Pancreas (tissue), 10 donors: ENCODE data around the gene ACOT8. TPM values are rescaled to one million over a fixed set of nuclear protein-coding genes. Genes with fewer than 3 reads are reported as not detected.

ENCODE experiments used
- ATAC-seq, 4 donors: fragments of 200-7000 bp; cut with Tn5 transposase; one replicate each; pipeline versions ENCODE4 v1.8.0 to v1.9.1; 2020; ENCODE audit warnings: mild to moderate bottlenecking in 4 of 4, moderate library complexity in 4 of 4
- DNase-seq, 6 donors: peaks; one replicate each; pipeline ENCODE4 v3.0.0-alpha.2; 2020
- FAIRE-seq: peaks from 2 replicates; lab custom pipeline; 2012; peaks lifted over from hg19 to GRCh38; lab: Jason Lieb, UNC
- H3K27ac ChIP-seq, 4 donors: fragments of 200-600 bp; sonication (generic); 1 replicate in 3 of 4; 2 replicates in 1 of 4; pipeline versions ENCODE4 v1.5.0 to v1.8.0; 2020
- H3K27me3 ChIP-seq, 4 donors: fragments of 200-600 bp; one replicate each; pipeline ENCODE4 v1.8.0; 2021
- H3K36me3 ChIP-seq, 3 donors: fragments of 200-600 bp; sonication (generic) in 1 of 3; one replicate each; pipeline versions ENCODE4 v1.5.0 to v1.8.0; 2020 to 2021
- H3K4me1 ChIP-seq, 3 donors: fragments of 200-600 bp; one replicate each; pipeline ENCODE4 v1.8.0; 2021
- H3K4me3 ChIP-seq, 4 donors: fragments of 200-600 bp; sonication (generic) in 2 of 4; one replicate each; pipeline versions ENCODE4 v1.5.0 to v1.8.0; 2020 to 2021
- H3K9me3 ChIP-seq, 4 donors: fragments of 200-600 bp; one replicate each; pipeline ENCODE4 v1.8.0; 2021
- WGBS, 2 donors: extraction: QIAGEN DNeasy Blood & Tissue Kit; methylation state at CpG; one replicate each; pipeline ENCODE4 v1.1.7; 2013; 5-methylcytosine and 5-hydroxymethylcytosine counted together
- intact Hi-C, 3 donors: fragments of 100-400 bp; cut with DNase I; formaldehyde crosslinking; loops; one replicate each; pipeline versions ENCODE4 v1.11.1 to v1.14.2; 2022
- polyA plus RNA-seq, 2 donors: library from polyadenylated mRNA; stranded (reverse); fragments of 200-250 nt; gene quantifications; one replicate each; pipeline ENCODE4 v1.2.3, GENCODE V29; 2013
- total RNA-seq, 6 donors: library from RNA; stranded (reverse); fragmentation: NEBNext Ultra II Directional in 4 of 6; extraction: Animal tissue kit (Norgen Biotek cat#: 25700) in 4 of 6; gene quantifications; one replicate each; pipeline versions ENCODE4 v1.2.1 to v1.2.4, GENCODE V29; 2021 to 2023
- TF ChIP-seq, protein P1 (sequence below), 4 donors: fragments of 200-600 bp; sonication (generic) in 3 of 4; IDR thresholded peaks; one replicate each; pipeline versions ENCODE4 v1.5.0 to v1.8.0; 2021; ENCODE audit warnings: antibody characterized with exemption in 4 of 4
- donor health status: healthy with polysubstance abuse.
- donor health status: DM: no; HTN: no; CAD: no; lungs with moderate emphysema.
- donor health status: DM: no; HTN: no; CAD: no.
- donor health status: control.
- donor health status: control.
- donor health status: Bipolar disorder and iron deficiency.
- donor health status: DM: yes; HTN: yes; CAD: no.
- donor health status: DM: no; HTN: no; CAD: no.
- donor health status: DM: no; HTN: no; CAD: no.
- donor health status: DM: yes; HTN: yes; CAD: no.

Gene ACOT8
- total and polyA plus RNA-seq, 8 donors: 7.0 to 21.2 (median 10.2) TPM

DNA sequence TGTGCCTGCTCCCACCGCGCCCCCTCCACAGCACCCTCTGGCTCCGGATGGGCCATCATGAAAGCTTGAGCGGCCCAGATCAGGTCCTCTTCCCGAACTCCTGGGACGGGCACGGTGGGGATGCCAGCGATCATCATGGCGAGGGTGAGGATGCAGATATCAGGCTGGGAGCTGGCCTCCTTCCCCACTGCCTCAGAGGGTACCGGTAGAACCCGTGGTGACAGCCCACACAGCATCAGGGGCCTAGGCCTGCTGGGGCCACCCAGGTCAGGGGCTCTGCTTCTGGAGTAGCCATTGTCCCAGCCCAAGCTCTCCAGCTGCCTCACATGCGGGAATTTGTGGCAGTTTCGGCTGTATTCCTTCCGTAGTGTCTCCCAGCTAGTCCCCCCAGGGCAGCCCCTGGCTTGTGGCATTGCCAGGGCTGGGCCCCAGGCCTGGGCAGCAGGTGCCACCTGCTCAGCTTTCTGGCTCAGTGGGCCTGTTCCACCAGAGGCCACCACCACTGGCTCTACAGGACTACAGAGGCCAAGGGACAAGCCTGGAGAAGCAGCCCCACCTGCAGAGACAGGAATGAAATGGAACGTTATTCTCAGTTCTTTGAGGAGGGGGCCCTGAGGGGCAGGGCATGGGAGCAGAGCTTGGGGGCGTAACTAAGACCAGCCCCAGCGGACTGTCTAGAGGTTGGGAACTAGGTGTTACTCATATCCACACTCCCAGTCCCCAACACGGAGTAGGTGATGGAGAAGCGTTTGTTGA lies 29.6 kb upstream of the ACOT8 start:
- H3K27me3 ChIP-seq: no peaks in the 10 kb centered on the region
- H3K4me3 ChIP-seq: no peak overlapping the region
- peaks cover 1 to 3% (median 1%) of the 10 kb centered on the region in 3 donors for H3K4me1 ChIP-seq
- DNase-seq (no peak), FAIRE-seq (no peak), ATAC-seq (no peak)
- H3K27ac ChIP-seq: no peak overlapping the region
- intact Hi-C loops: loop anchor here in 1 of 3 donors (5.0 kb wide), 1 partner anchor 81 kb away; no protein-coding TSS in a partner anchor
- TF ChIP-seq, protein P1, sequence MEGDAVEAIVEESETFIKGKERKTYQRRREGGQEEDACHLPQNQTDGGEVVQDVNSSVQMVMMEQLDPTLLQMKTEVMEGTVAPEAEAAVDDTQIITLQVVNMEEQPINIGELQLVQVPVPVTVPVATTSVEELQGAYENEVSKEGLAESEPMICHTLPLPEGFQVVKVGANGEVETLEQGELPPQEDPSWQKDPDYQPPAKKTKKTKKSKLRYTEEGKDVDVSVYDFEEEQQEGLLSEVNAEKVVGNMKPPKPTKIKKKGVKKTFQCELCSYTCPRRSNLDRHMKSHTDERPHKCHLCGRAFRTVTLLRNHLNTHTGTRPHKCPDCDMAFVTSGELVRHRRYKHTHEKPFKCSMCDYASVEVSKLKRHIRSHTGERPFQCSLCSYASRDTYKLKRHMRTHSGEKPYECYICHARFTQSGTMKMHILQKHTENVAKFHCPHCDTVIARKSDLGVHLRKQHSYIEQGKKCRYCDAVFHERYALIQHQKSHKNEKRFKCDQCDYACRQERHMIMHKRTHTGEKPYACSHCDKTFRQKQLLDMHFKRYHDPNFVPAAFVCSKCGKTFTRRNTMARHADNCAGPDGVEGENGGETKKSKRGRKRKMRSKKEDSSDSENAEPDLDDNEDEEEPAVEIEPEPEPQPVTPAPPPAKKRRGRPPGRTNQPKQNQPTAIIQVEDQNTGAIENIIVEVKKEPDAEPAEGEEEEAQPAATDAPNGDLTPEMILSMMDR (IDR thresholded peaks at IDR 0.05): no peak
- no peaks in the 10 kb centered on the region for H3K9me3 ChIP-seq
- peaks cover 0 to 8% (median 6%) of the 10 kb centered on the region in 3 donors for H3K36me3 ChIP-seq
- 89 to 93% methylated on average over 18 to 19 of the region's 19 CpGs for WGBS, 2 donors

DNA sequence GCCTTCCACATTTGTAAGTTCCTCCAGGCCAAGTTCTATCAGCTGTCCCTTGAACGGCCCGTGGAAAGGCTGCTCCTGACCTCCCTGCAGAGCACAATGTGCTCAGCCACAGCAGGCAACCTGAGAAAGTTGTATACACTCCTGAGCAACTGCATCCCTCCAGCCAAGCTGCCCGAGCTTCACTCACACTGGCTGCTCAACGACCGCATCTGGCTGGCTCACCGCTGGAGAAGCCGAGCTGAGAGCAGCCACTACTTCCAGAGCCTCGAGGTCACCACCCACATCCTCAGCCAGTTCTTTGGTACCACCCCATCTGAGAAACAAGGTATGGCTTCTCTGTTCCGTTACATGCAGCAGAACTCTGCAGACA lies 25.9 kb upstream of the ACOT8 start:
- Histone ChIP-seq H3K9me3 (no peaks in the 10 kb centered on the region), H3K36me3 (peaks cover 0 to 13% (median 6%) of the 10 kb centered on the region in 3 donors), H3K4me3 (no peak overlapping the region), H3K27me3 (no peaks in the 10 kb centered on the region), H3K4me1 (peaks cover 3 to 9% (median 4%) of the 10 kb centered on the region in 3 donors), H3K27ac (no peak overlapping the region)
- ATAC-seq (no peak), DNase-seq (no peak), FAIRE-seq (no peak)
- WGBS, 2 donors: 71 to 84% methylated on average over 9 of the region's 9 CpGs
- TF ChIP-seq, protein P1 (IDR thresholded peaks at IDR 0.05): no peak
- intact Hi-C loops: no loop called here

DNA sequence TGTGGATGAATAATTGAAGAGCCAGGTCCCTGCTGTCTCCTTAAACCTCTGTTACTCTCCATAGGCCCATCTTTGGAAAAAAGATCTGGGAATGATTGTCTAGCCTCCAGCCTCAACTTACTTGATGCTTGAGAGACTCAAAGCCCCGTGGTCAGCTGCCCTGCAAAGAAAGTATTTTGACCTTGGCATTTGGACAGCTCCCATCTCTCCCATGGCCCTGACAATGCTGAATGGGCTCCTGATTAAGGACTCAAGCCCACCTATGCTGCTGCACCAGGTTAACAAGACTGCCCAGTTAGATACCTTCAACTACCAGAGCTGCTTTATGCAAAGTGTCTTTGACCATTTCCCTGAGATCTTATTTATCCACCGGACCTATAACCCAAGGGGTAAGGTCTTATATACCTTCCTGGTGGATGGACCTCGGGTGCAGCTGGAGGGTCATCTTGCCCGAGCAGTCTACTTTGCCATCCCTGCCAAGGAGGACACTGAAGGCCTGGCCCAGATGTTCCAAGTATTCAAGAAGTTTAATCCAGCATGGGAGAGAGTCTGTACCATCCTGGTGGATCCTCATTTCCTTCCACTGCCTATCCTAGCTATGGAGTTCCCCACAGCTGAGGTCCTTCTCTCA lies 25.4 kb upstream of the ACOT8 start:
- FAIRE-seq (no peak), ATAC-seq (no peak), DNase-seq (no peak)
- Histone ChIP-seq H3K4me3 (no peak overlapping the region), H3K27me3 (no peaks in the 10 kb centered on the region), H3K9me3 (no peaks in the 10 kb centered on the region), H3K27ac (no peak overlapping the region), H3K36me3 (peaks cover 0 to 18% (median 6%) of the 10 kb centered on the region in 3 donors), H3K4me1 (peaks cover 3 to 9% (median 4%) of the 10 kb centered on the region in 3 donors)
- TF ChIP-seq, protein P1 (IDR thresholded peaks at IDR 0.05): no peak
- intact Hi-C loops: no loop called here
- 68 to 69% methylated on average over 4 of the region's 4 CpGs for WGBS, 2 donors

DNA sequence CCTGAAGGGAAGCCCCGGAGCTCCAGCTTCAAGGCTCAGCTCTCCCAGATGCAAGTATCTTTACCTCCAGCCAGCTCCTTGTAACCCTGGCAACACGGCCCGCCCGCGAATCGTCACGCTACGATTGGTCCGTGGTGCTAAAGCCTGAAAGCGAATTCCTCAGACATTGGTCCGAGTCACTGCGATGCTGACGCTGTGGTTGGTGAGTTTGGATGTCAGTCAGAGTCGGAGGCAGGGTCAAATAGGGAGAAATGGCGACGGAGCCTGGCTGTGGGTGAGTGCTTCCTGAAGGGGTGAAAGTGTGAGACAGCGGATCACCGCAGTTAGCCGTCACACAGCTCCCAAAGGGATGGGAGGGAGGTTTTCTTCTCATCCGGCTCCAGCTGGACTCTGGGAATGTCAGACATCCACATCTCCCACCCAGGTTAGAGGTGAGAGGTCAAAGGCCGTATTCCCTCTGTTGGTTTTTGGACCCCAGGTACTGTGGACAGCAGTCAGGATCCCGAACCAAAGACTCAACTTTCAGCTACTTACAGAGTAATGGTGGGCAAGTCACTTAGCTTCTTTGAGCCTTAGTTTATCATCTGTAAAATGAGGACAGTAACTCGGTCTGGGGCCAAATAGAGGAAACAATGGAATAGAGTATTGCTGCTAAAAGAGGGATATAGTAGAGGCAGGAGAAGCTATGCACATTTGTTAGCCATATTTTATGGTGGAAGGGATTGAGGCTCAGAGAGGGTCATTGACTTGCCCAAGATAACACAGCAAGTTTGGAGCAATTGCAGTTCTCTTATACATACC lies 24.0 kb upstream of the ACOT8 start, which contains the start of gene ZSWIM1:
TSS of gene ZSWIM1 (plus strand) at position 240 of the 801 bp plus-strand sequence. CDS start 1,366 bp downstream, outside the sequence.
- intact Hi-C loops: no loop called here
- Histone ChIP-seq H3K27me3 (no peaks in the 10 kb centered on the region), H3K9me3 (no peaks in the 10 kb centered on the region), H3K4me1 (peaks cover 3 to 9% (median 4%) of the 10 kb centered on the region in 3 donors), H3K36me3 (peaks cover 0 to 24% (median 6%) of the 10 kb centered on the region in 3 donors), H3K4me3 (peak within 1 kb of the TSS; percentile 27 to 64 (median 41)), H3K27ac (peak within 1 kb of the TSS; percentile 44 to 65 (median 55))
- ATAC-seq: peak; percentile 99
- FAIRE-seq: peak; percentile 94
- TF ChIP-seq, protein P1 (IDR thresholded peaks at IDR 0.05): no peak
- 0% methylated on average over 23 of the region's 23 CpGs for WGBS, 2 donors
- peak; percentile 98 to 100 (median 99) for DNase-seq
